NCI-H2196 treated with DMSO at 0.1 percent for 48 hours (cell line): ENCODE results near the gene LONP2.
"Not testable (repeated sequence)": the region's sequence is repeated elsewhere in the genome, so short reads cannot be mapped to it uniquely, and the experiment has no call there.

Experiments used
- DNase-seq: peaks from one replicate; lab custom pipeline; 2025; ENCODE audit not compliant: unreplicated experiment; lab: John Stamatoyannopoulos, UW

Gene LONP2

GRCh38 chr16:48365025-48365600, 121.0 kb downstream of the LONP2 start:
- no peak for DNase-seq

DNA sequence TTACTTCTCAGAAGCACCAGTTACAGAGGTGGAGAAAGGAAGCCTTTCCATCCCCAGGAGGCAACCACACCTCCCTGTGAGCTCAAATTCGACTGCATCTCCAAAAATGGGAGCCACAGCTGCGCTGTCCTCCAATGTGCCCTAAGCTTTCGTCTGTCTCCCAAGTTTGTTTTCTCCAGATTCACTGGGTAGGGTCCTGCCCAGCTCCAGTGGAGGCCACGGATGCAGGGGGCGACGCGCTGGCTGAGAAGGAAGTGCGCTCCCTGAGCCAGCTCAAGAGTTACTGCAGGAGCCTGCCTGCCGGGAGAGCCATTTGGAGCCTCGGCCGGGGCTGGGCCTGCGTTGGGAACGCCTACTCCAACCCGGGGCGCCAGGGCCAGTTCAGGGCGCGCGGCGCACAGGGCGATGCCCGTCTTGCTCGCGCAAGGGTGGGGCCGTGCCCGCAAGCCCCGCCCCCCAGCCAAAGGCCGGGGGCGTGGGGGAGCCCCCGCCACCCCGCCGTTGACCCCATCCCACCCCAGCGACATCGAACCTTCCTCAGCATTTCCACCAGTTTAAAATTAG, 121.6 kb downstream of the LONP2 start:
- peak; percentile 26 for DNase-seq

GRCh38 chr16:48366165-48367093, 122.3 kb downstream of the LONP2 start:
- DNase-seq = no peak

DNA sequence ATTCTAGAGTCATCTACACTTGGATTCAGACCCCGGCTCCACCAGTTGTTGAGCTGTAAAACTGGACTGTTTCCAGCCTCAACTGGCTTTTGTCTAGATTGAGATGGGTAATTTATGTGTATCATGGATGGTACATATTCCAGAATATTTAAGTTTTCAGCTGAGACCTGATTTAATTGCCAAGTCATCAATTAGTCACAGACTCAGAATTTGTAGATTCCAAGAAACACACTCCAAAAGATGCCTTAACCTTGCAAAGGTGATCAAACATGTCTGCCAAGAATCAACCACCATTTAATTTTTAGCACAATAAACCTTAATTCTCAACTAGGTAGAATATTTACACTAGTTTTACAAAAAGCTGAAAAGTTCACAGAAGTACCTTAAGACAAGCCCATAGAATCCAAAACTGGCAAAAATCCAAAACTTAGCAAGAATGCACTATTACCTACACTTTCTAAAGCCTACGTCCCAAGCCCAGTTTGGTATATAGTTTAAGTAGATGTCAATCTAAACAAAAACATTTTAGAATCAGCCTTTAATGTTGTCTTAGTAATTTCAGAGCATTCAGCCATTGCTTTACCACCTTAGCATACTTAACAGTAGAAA, 123.4 kb downstream of the LONP2 start:
- DNase-seq = no peak

GRCh38 chr16:48369765-48370164, 125.7 kb downstream of the LONP2 start:
- DNase-seq = no peak

DNA sequence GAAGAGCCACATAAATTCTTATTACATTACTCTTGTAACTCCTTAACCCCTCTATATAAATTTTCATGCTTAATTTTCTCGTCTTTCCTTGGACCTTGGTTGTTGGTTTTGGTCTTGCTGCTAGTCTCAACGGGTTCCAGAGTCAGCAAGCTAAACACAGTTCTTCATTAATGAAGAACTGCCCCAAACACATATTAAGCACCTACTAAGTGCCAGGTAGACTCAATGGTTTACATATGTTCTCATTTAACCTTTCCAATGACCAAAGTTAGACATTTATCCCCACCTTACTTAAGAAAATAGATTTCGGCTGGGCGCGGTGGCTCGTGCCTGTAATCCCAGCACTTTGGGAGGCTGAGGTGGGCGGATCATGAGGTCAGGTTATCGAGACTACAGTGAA, 126.1 kb downstream of the LONP2 start:
- DNase-seq = no peak

DNA sequence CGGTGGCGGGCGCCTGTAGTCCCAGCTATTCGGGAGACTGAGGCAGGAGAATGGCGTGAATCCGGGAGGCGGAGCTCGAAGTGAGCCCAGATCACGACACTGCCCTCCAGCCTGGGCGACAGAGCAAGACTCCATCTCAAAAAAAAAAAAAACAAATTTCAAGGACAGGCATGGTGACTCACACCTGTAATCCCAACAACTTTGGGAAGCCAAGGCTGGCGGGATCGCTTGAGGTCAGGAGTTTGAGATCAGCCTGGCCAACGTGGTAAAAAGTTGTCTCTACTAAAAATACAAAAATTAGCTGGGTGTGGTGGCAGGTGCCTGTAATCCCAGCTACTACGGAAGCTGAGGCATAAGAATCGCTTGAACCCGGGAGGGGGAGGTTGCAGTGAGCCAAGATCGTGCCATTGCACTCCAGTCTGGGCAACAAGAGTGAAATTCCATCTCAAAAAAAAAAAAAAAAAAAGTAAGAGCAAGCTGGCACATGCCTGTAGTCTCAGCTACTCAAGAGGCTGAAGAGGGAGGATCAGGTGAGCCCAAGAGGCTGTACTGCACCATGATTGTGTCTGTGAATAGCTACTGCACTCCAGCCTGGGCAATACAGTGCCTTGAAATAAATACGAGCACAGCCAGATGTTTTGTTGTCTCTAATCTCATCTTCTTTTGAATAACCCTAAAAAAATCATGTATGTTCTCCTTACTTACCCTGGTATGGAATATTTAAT, 126.7 kb downstream of the LONP2 start:
- DNase-seq = not testable (repeated sequence)

- no peak for DNase-seq
Measured at GRCh38 chr16:48371393-48371780, 127.3 kb downstream of the LONP2 start.

- DNase-seq = no peak
Measured at GRCh38 chr16:48372744-48373143, 128.6 kb downstream of the LONP2 start.

DNA sequence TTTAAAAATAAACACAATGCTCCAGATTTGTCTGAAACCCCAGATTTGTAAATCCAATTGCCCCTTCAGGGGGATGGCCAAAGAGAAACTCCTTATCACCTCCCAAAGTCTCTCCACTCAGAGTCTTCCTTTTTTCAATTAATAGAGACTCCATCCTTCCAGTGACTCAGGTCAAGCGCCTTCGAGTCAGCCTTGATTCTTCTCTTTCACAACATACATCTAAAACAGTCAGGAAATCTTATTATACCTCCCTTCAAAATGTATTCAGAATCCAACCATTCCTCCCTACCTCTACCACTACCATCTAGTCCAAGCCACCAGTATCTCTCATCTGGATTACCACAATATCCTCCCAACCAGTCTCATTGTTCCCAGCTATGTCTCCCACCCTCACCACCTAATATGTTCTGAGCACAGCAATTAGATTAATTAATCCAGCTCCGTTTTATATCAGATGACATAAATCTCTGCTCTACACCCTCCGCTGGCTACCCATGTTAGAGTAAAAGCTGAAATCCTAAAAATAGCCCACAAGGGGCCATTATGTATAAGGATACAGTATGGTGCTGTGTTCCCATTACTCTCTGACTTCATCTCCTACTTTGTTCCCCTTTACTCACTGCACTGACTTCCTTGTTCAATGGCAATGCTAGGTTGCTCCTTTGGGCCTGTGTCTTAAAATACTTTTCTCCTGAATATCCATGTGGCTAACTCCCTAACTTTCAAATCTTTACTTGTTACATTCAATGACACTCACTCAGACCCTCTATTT, 129.3 kb downstream of the LONP2 start:
- no peak for DNase-seq

- no peak for DNase-seq
Measured at GRCh38 chr16:48374255-48374654, 130.2 kb downstream of the LONP2 start.

DNA sequence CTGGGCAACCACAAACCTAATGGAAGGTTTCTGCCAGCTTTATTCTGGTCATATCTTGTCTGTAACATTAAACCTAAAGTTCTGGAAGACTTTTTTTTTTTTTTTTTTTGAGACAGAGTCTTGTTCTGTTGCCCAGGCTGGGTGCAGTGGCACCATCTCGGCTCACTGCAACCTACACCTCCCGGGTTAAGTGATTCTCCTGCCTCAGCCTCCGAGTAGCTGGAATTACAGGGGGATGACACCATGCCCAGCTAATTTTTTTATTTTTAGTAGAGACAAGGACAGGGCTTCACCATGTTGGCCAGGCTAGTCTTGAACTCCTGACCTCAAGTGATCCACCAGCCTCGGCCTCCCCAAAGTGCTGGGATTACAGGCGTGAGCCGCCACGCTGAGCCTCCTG, 133.2 kb downstream of the LONP2 start:
- DNase-seq = not testable (repeated sequence)

GRCh38 chr16:48378276-48378675, 134.2 kb downstream of the LONP2 start:
- DNase-seq = no peak

- no peak for DNase-seq
Measured at GRCh38 chr16:48378836-48379235, 134.7 kb downstream of the LONP2 start.

DNA sequence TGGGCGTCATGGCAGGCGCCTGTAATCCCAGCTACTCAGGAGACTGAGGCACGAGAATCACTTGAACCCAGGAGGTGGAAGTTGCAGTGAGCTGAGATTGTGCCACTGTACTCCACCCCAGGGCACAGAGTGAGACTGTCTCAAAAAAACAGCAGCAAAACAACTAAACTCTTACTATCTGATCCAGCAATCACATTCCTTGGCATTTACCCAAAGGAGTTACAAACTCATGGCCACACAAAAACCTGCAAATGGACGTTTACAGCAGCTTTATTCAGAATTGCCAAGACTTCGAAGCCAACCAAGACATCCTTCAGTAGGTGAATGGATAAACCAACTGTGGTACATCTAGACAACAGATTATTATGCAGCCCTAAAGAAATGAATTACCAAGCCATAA, 137.1 kb downstream of the LONP2 start:
- no peak for DNase-seq

- DNase-seq = no peak
Measured at GRCh38 chr16:48382131-48382530, 138.0 kb downstream of the LONP2 start.

DNA sequence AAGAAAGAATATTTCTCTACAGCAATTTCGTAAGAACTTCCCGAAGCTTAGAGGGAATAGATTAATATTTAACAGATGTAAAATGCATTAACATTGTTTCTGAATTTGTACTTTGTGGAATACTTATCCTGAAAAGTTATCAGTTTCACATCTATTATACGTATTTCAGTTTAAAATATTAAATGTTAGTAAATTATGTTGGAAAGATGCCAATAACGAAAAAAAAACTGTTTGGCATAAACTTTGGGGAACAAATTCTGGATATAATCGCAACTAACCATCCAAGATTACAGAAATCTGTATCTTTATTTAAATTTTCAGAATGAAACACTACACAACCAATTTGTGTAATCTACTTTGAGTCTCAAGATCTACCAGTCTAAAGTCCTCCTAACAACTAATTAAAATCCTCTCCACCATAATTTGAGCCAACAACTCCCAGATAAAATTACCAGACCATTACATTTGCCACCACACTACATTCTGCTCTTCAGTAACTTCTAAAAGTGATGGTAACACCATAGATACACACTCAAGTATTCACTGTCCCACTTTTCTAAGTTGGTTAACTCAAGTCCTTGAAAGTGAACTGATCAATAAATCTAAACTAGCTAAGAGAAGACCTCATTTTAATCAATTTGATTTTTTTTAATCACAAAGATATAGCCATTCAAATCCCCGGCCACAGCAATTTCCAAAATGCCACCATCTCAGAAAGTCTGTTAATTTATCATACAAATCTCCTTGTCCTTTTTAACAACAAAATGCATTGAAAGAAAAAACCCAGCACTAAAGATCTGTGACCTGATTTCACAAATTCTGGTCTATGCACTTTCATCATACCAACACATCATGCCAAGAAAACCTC, 139.1 kb downstream of the LONP2 start:
- DNase-seq = no peak

DNA sequence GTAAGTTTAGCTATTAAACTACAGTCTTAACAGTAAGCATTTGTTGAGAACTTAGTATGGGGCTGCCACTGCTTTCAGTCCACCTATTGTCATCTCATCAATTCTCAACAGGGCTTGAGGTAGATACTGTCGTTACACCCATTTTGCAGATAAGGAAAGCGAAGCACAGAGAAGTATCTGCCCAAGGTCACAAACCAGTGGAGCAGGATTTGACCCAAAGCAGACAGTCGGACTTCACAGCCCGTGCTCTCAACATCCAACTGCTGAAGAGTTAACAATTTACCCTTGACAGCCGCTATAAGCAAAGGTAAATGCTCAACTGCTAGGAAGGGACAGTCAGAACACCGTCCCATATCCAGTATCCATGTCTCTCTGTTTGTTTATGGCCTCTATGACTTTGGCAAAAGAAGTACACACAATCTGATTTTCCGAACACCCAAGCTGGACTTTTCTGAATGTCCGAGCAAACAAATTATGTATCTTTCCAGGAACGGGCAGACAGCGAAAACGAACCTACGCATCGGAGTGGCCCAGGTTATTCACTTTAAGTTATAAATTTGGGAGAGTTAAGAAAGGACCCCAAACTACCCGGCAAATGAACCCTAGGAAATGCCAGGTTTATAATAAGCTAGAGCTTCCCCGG, 139.9 kb downstream of the LONP2 start:
- no peak for DNase-seq
